ENCODE results near the gene MAT2A.
A peak's percentile ranks its signal among the peaks of the same experiment; 100 is the strongest.
"Not testable (repeated sequence)": the region's sequence is repeated elsewhere in the genome, so short reads cannot be mapped to it uniquely, and the experiment has no call there.

MAT2A gene

DNA sequence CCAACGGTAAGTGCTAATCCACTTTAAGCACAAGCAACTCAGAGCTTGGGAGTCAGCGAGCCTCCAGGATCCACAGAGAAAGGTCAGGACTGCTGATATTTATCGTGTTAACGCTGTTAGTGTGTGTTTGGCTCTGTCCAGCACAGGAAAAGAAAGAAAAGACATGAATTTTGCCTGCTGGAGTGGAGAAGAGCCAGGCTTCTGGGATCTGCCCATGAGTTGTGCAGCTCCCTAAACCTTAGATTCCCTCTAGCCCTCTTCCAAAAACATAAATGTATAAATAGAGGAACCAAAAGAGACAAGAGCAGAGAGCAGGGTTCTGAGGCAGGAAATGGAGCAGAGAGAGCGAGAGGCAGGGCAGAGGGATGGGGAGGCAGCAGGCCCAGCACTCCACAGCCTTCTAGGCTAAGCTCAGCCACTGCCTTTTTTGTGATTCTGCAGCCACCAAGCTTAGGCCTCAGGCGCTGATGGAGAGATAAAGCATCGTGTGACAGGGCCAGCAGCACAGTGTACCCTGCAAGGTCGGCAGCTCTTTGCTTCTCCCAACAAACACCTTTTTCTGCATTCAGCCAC is 14.5 kb upstream of the MAT2A start:
- DNase-seq = no peak

DNA sequence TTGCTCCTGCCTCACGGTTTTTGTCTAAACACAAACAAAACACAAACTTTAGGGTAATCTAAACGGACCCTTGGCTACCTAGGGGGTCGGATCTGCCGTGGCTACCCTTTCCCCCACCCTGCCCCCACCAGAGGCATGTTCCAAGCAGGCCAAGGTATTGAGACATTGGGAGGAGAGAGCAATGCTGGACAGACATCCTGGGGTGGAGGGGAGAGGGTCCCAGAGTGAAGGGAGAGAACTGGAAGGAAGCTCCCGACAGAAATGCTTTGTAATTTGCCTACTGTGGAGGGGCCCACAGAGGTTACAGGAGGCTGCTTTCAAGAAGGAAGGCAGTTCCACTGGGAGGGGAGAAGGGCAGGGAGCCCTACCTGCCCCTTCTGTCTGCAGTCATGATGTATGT is 13.9 kb upstream of the MAT2A start:
- no peak for DNase-seq

DNA sequence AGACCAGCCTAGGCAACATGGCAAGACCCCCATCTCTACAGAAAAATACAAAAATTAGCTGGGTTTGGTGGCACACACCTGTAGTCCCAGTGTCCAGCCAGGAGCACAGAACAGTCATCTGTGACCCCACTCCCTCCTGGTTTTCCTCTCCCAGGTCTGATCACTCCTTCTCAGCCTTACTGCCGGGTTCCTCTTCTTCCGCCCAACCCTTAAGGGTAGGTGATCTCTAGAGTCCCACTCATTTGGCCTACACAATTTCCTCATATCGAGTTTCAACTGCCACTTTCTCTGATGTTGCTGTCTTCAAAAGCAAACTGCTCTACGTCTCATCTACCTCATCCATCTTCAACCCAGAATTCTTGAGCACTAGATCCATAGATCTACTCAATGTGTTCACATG is 13.4 kb upstream of the MAT2A start:
- DNase-seq = no peak

DNA sequence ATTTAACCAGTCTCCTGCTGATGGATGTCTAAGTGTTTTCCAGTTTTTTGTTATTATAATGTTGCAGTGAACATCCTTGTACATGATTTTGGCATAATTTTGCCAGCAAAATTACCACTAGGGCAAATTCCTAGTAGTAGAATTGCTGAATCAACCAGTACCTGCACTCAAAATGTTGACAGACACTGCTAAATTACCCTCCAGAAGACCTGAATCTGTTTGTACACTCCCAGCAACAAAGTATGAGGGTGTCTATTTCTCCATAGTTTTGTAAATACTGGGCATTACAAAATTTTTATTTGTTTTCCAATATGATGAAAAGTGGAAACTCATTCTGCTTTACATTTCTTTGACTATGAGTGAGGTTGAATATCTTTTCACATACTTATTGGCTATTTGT is 11.2 kb upstream of the MAT2A start:
- DNase-seq = no peak

DNA sequence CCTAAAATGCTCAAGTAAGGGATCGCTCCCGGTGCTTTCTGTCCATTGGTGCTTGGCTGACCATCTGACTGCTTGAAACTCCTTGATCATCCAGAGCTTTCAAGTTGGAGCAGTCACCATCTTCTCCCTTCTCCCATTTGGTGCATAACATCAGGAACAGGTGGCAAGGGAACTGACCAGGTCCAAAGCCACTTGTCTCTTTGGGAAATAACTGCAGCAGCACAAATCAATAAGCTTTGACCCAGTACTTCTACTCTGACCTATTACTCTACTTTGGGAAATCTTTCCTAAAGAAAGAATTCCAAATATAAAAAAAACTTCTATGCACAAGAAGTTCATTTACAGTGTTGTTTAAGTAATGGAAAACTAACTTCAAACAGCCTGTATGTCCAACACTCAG is 10.6 kb upstream of the MAT2A start:
- DNase-seq = no peak

DNA sequence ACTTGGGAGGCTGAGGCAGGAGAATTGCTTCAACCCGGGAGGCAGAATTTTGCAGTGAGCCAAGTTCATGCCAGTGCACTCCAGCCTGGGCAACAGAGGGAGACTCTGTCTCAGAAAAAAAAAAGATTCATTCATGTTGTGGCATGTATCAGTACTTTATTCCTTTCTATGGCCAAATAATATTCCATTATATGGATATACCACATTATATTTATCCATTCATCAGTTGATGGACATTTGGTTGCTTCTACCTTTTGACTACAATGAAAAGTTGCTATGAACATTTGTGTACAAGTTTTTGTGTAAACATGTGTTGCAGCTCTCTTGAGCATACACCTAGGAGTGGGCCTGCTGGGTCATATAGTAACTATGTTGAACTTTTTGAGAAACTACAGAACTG is 9.2 kb upstream of the MAT2A start:
- DNase-seq = no peak

DNA sequence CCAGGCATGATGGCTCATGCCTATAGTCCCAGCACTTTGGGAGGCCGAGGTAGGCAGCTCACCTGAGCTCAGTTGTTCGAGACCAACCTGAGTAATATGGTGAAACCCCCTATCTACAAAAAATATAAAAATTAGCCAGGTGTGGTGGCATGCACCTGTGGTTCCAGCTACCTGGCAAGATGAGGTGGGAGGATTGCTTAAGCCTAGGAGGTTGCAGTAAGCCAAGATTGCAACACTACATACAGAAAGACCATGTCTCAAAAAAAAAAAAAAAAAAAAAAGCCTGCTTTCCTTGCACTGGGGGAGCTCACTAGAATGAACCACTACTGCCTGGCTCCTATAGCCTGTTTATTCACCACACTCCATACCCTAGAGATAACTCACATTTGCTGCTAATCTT is 7.4 kb upstream of the MAT2A start:
- DNase-seq = no peak

DNA sequence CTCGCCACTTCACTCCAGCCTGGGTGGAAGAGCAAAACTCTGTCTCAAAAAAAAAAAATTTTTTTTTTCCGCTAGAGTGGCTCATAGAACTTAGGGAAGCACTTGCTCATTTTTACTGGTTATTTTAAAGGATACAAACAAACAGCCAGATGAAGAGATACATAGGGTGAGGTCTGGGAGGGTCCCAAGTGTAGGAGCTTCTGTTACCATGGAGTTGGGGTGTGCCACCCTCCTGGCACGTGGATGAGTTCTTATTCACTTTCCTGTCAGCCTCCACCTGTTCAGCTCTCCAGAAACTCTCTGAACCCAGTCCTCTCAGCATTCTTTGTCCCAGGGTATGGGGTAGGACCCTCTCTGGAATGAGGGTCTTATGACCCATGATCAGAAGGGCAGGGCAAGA is 4.9 kb upstream of the MAT2A start:
- no peak for DNase-seq

DNA sequence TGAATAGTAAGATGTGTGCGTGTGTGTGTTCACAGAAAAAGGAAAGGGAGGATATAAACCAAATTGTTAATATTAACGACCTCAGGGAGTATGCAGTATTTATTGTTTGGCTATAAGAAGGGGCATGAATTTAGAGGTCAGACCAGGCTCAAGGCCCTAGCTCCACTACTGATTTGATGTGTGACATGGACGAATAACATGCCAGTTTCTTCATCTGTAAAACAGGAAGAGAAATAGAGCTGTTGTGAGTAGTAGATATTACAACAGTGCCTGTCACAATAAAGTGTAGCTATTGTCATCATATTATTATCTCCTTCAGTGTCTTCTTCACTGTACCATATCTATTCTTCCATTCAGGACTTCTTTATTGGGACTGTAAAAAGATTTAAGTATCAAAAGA is 4.1 kb upstream of the MAT2A start:
- DNase-seq = no peak

DNA sequence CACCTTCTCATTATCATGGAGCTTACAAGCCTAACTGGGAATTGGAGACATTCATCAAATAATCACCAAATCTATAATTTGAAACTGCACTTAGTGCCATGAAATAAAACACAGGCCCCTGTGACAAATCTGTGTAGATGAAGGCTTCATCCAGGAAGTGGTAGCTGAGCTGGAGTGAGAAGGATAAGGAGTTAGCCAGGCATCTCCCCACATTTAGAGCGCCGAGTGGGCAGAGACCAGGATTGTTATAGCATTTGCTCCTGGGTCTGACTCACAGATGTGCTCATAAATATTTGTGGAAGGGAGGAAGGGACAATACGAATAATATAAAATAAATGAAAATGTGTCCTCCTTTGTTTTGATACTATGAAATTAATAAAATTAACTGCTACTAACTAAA is 2.5 kb upstream of the MAT2A start:
- DNase-seq = peak; percentile 46

DNA sequence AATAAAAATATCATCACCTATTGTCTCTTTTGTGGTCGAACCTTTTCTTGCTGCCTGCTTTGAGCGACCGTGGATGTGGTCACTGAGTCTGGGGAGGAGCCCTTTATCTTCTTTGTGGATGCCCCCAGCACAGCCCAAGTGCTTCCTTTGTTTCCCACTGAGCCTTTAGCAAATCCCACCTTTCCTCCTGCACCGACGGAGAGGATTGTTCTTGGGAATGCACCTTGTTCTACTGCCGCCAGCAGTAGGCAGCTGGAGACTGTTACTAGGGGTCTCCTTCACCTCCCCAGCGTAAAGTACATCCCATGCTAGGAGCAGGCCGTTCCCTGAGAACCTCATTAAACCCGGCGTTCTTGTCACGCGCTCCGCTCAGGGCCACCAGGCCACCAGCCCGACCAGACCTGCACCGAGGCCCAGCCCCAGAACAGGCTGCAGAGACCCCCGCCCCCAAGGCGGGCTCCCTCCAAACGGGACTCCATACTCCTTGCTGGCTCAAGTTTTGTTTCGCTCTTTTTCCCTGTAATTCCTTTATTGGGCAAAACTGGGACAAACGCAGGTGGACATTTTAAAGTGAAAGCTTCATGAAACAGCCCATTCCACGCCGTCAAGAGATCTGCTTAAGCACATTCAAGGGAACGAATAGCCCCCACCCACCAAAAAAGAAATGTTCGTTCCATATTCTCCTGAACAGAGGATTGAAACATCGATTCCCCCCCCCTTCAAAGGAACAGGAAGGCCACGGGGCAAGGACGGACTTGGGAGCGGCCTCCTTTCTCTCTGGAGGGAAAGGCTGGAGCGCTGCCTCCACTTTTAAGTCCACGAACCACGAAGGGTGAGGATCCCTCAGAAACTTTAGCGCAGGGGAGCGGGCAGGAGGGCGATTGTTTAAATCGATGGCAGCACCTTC is 1.1 kb upstream of the MAT2A start:
- DNase-seq = no peak

DNA sequence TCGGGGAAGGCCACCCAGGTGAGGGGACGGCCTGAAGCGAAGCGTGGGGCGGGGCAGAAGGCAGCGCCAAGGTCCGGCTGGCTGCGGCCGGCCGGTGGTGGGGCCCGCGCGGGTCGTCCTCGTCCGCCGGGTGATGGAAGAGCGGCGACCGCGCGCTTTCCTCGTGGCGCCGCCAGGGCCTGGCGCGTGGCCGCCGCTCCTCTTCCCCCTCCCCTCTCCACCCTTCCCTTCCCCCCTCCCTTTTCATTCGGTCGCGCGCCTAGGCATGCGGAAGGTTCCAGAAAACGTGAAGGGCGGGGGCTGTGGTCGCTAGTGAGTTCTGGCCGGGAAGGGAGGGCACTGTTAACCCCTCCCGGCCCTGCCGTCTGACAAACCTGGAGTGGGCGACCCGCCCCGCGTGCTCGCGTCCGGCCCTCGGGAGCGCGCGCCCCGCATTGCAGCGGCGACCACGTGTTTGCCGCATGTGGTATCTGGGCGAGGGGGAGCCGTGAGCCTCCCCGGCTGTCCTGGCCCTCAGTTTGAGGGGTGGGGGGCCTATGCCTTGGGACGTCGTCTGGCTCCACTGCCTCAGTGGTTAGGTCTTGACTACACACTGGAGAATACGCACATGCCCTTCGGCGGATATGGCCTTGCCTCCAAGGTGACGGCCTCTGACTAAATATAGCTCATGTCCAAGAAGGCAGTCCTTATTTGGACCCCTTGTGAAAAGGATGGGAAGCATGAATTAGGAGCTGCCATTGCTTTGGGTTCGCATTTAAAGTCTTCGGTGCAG is 579 bp downstream of the MAT2A start:
- no peak for DNase-seq

DNA sequence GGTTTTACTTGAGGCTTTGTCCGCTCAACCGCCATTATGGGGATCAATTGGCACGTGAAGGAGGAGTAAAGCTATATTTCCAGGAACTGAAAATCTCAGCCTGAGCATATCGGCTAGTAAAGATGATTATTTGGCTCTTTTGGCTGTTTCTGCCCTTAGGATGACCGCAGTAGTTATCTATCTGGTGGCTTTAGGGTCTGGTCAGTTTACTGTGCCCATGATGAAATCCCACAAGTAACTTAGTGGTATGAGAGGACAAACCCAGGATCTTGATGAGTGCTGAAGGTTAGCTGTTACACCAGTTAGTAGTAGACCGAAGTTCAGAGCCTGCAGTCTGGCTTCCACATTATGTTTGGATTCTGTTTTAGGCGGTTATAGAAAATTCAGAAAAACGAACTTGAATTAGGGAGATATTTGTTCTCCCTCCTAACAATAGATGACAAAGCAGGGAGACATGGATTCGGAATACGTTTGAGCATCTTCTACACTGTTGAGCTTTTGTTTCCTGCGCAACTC is 1.2 kb downstream of the MAT2A start:
- DNase-seq = no peak

DNA sequence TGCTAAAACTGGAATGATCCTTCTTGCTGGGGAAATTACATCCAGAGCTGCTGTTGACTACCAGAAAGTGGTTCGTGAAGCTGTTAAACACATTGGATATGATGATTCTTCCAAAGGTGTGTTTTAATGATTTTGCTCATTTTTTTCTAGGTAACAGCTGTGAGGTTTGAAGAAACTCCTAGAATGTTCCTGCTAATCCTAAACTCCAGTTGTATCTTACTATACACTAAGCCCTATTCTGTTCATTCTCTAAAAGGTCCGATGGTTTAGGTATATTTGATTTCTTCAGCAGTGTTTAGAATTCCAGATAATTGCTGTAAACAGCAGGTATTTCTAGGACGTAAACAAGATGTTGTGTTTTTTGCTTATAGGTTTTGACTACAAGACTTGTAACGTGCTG is 2.3 kb downstream of the MAT2A start:
- DNase-seq = no peak

DNA sequence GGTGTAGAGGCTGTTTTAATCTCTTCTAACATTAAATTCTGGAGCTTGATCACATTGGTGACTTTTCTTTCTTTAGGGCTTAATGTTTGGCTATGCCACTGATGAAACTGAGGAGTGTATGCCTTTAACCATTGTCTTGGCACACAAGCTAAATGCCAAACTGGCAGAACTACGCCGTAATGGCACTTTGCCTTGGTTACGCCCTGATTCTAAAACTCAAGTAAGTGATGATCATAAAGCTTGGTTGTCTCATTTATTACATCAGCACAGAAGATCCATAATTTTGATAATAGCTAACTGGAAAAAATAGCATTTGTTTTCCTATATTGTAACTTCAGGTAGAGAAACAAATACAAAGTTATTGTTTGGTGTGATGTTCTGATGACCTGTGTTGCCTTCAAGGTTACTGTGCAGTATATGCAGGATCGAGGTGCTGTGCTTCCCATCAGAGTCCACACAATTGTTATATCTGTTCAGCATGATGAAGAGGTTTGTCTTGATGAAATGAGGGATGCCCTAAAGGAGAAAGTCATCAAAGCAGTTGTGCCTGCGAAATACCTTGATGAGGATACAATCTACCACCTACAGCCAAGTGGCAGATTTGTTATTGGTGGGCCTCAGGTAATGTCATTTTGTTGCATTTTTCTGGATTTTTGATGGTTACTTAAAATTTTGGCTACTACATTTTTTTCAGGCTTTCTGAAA is 2.9 kb downstream of the MAT2A start:
- no peak for DNase-seq

DNA sequence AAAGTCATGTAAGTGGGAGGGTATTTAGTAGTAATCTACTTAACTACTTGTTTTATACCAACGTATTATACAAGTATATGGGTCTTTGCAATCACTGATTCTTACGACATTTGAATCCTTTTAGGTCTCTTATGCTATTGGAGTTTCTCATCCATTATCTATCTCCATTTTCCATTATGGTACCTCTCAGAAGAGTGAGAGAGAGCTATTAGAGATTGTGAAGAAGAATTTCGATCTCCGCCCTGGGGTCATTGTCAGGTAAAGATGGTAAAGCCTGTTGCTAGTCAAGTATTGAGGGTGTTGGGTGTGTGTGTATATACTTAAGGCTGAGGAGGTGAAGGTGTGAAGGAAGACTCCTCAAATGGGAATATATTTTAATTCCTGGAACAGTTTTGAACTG is 3.8 kb downstream of the MAT2A start:
- no peak for DNase-seq

DNA sequence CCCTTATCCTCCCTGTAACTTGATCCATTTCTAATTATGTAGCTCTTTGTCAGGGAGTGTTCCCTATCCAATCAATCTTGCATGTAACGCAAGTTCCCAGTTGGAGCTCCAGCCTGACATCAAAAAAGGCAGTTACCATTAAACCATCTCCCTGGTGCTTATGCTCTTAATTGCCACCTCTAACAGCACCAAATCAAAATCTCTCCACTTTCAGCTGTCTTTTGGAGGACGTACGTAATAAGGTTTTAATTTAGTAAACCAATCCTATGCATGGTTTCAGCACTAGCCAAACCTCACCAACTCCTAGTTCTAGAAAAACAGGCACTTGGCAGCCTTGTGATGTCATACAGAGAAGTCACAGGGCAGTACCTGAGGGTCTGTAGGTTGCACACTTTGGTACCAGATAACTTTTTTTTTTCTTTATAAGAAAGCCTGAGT is 5.3 kb downstream of the MAT2A start:
- not testable (repeated sequence) for DNase-seq

DNA sequence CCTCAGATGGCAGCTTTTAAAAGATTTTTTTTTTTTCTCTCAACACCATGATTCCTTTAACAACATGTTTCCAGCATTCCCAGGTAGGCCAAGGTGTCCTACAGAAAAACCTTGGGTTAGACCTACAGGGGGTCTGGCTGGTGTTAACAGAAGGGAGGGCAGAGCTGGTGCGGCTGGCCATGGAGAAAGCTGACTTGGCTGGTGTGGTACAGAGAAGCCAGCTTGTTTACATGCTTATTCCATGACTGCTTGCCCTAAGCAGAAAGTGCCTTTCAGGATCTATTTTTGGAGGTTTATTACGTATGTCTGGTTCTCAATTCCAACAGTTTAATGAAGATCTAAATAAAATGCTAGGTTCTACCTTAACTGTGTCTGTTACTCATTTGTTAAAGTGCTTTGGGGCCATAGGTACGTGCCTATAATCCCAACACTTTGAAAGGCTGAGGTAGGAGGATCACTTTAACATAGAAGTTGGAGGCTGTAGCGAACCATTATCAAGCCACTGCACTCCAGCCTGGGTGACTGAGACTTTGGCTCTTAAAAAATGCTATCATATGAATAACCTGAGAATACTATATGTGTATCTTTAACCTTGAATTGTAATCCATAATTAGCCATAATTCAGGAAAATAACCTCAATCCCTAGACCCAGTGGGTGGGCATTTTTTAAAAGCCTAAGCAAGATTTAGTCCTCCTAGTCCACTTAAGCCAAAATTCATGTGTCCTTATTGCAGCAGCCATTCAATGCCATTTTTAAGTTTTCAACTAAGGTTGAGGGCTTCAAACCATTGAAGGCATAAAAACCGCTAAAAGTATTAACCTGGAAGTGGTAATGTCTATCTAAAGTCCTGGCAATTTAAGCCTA is 6.2 kb downstream of the MAT2A start:
- not testable (repeated sequence) for DNase-seq

DNA sequence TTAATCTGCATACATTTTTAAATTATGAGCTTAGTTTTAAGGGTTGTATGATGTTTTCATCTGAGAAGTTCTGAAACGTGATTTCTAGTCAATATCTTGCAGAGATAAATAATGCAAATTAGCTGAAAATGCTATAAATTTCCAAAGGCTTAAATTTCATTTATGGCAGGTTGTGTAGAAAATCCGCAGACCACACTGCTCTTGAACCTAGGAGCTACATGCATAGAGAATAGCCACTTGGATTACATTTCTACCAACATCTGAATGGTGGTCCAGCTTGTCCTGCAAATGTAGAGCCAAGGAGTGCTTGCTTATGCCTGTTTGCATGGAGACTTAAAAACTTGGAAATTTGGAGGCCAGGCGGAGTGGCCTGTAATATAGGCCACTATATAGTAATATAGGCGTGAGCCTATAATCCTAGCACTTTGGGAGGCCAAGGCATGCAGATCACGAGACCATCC is 6.8 kb downstream of the MAT2A start:
- no peak for DNase-seq

DNA sequence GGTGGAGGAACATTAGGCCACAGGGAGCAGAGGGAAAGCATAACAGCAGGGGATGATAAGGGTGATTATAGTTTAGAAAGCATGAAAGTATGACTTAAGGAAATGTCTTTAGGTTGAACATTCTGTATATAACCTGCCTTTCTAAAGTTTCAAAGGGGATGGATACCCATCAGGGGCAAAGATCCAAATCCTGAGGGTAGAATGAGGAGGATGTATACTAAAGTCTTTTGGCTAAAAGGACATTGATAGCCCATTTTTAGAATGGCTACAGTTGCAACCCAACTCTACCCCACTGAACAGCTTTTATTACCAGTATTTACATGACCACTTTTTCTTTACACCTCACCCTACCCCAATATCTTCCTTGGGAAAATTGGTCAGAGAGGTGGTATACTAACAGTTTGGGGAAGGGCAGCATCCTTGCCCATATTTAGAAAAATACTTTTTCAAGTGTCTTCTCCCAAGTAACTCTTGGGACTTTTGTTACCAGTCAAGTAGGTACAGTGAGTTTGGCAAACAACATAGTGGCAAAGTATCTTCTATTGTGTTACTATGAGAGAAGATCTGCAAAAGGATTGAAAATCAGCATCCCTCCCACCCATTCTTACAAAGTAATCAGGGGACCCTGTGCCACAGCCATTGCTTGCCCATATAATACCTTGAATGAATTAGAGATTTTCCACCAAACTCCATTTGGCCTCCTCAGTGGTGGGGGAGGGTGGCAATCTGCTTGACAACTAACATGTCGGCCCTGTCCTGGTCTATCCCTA is 8.3 kb downstream of the MAT2A start:
- no peak for DNase-seq

All from T1000 (cell line).